Natural killer cell treated with Interleukin-12 subunit alpha and Interleukin-12 subunit beta and Interleukin-15 and Interleukin-18, amount 100 ng/mL, for 72 hours (primary cell): ENCODE data around the gene RCBTB2. TPM values are rescaled to one million over a fixed set of nuclear protein-coding genes. Genes with fewer than 3 reads are reported as not detected.

Experiments used
- ATAC-seq, 2 donors: fragments of 150-1000 bp; cut with Tn5 transposase in 1 of 2; sonication (Bioruptor Pico), chemical (Tn5 transposase) in 1 of 2; 2 replicates each; pipeline ENCODE4 v1.10.0; 2021
- DNase-seq: peaks from one replicate; pipeline ENCODE4 v3.0.0; 2022; ENCODE audit warnings: low spot score
- H3K27ac Mint-ChIP-seq, 2 donors: 1 replicate in 1 of 2; 2 replicates in 1 of 2; pipeline ENCODE4 v1.8.0; 2022; ENCODE audit warnings: mixed read lengths in 2 of 2, mild to moderate bottlenecking in 1 of 2, moderate library complexity in 1 of 2
- H3K27me3 Mint-ChIP-seq, 2 donors: 1 replicate in 1 of 2; 2 replicates in 1 of 2; pipeline ENCODE4 v1.8.0; 2022; ENCODE audit warnings: mixed read lengths in 2 of 2
- H3K36me3 Mint-ChIP-seq: one replicate; pipeline ENCODE4 v1.8.0; 2022; ENCODE audit warnings: mixed read lengths
- H3K4me1 Mint-ChIP-seq, 2 donors: 1 replicate in 1 of 2; 2 replicates in 1 of 2; pipeline ENCODE4 v1.8.0; 2022; ENCODE audit warnings: low read depth in 2 of 2, mixed read lengths in 2 of 2, mild to moderate bottlenecking in 1 of 2
- H3K4me3 Mint-ChIP-seq: one replicate; pipeline ENCODE4 v1.8.0; 2022; ENCODE audit warnings: mixed read lengths
- H3K9me3 Mint-ChIP-seq: 2 replicates; pipeline ENCODE4 v1.8.0; 2022; ENCODE audit warnings: mixed read lengths
- total RNA-seq, 2 donors: library from RNA; stranded (reverse); gene quantifications; one replicate each; pipeline ENCODE4 v1.2.3, GENCODE V29; 2022

Gene RCBTB2
- total RNA-seq, 2 donors from 2014 or later, result 29.8 to 31.2 TPM

DNA sequence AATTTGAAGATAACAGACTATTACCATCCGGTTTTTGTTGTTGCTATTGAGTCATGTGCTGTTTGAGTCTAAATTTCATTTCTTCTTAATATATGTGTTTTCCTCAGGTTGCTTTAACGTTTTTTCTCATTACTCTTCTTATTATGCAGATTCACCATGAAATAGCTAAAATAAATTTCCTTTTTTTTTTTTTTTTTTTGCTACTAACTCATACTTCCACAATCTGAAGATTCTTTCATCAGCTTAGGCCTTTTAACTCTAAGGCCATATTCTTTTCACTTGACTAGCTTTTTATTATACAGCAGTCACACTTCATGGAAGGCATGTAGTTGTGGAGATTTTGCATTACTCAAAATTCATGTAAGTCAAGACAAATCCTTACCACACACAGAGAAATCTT, 23.9 kb upstream of the RCBTB2 start:
- H3K27me3 Mint-ChIP-seq, result no peaks in the 10 kb centered on the region
- peaks cover 16 to 33% of the 10 kb centered on the region in 2 donors for H3K4me1 Mint-ChIP-seq
- H3K36me3 Mint-ChIP-seq, result peaks cover 19% of the 10 kb centered on the region
- H3K4me3 Mint-ChIP-seq, result no peak overlapping the region
- no peak for DNase-seq
- no peak overlapping the region for H3K27ac Mint-ChIP-seq
- H3K9me3 Mint-ChIP-seq, result no peaks in the 10 kb centered on the region
- no peak for ATAC-seq

DNA sequence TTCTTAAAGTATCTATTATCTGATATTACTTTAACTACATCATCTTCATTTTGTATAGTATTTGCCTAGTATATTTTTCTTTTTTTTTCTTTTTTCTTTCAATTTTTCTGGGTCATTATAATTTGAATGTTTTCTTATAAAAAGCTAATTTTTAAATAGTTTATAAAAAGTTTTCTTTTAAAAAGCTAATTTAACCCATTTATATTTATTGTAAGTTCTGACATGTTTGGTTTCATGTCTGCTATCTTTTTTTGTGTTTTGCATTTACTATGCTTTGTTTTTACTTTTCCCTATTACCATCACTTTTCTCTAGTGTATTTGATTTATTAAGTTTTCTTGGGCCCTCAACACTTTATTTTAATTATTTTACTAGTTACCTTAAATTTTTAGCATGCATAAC, 22.6 kb upstream of the RCBTB2 start:
- no peak overlapping the region for H3K4me3 Mint-ChIP-seq
- no peaks in the 10 kb centered on the region for H3K27me3 Mint-ChIP-seq
- no peak for DNase-seq
- ATAC-seq, result no peak
- no peak overlapping the region for H3K27ac Mint-ChIP-seq
- no peaks in the 10 kb centered on the region for H3K9me3 Mint-ChIP-seq
- H3K4me1 Mint-ChIP-seq, result peaks cover 7 to 22% of the 10 kb centered on the region in 2 donors
- peaks cover 19% of the 10 kb centered on the region for H3K36me3 Mint-ChIP-seq

DNA sequence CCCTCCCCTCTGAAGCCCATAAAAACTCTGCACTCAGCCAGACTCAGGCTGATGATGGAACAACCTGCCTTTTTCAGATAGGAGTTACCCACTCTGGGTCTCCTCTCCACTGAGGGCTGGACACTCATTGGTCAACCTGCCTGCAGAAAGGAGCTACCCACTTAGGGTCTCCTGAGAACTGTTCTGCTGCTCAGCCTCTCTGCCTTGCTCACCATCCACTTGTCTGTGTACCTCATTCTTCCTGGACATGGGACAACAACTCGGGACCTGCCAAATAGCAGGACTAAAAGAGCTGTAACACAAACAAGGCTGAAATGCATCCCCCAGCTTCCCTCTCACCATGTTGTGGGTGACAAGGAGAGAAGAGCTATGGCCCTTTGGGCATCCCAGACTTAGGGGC, 18.4 kb upstream of the RCBTB2 start:
- no peak for DNase-seq
- Mint-ChIP-seq H3K27me3 (no peaks in the 10 kb centered on the region), H3K4me3 (no peak overlapping the region), H3K27ac (no peak overlapping the region), H3K4me1 (no peaks in the 10 kb centered on the region), H3K9me3 (no peaks in the 10 kb centered on the region), H3K36me3 (peaks cover 6% of the 10 kb centered on the region)
- no peak for ATAC-seq

DNA sequence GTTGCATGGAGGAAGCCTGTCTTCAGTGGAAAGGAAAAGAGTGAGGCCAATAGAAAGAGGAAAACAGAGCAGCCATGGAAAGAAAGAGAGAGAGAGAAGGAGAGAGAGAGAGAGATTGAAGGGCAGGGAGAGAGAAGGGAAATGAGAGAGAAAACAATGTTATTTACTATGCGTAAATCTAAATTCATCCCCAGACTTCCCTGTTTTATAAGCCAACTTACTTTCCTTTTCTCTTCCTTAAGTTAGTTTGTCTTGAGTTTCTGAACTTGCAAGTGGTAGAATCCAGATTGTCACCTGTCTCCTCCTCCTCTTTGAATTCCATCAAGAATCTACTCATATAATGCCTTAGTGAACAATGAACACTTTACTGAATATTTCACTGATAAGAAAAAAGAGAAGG, 16.8 kb upstream of the RCBTB2 start:
- Mint-ChIP-seq H3K27me3 (no peaks in the 10 kb centered on the region), H3K4me1 (no peaks in the 10 kb centered on the region), H3K36me3 (no peaks in the 10 kb centered on the region), H3K9me3 (no peaks in the 10 kb centered on the region), H3K27ac (no peak overlapping the region), H3K4me3 (no peak overlapping the region)
- ATAC-seq (no peak), DNase-seq (no peak)

DNA sequence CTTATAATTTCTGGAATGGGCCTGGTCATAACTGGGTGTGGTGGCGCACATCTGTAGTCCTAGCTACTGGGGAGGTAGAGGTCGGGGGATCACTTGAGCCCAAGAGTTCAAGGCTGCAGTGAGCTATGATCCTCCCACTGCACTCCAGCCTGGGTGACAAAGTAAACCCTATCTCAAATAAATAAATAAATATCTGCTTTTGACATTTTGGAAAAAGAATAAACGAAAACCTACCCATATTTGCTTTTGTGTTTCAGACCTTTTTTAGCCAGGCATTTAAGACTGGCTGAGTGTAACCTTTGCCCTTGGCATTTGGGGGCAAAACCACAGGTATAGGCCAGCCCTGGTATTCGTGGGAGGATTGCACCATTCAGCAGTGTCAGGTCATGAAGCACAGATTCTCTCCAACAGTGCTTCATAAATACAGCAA, 14.8 kb upstream of the RCBTB2 start:
- no peaks in the 10 kb centered on the region for H3K4me1 Mint-ChIP-seq
- H3K9me3 Mint-ChIP-seq, result no peaks in the 10 kb centered on the region
- no peak for ATAC-seq
- no peak overlapping the region for H3K4me3 Mint-ChIP-seq
- no peak overlapping the region for H3K27ac Mint-ChIP-seq
- H3K27me3 Mint-ChIP-seq, result no peaks in the 10 kb centered on the region
- no peaks in the 10 kb centered on the region for H3K36me3 Mint-ChIP-seq
- no peak for DNase-seq

DNA sequence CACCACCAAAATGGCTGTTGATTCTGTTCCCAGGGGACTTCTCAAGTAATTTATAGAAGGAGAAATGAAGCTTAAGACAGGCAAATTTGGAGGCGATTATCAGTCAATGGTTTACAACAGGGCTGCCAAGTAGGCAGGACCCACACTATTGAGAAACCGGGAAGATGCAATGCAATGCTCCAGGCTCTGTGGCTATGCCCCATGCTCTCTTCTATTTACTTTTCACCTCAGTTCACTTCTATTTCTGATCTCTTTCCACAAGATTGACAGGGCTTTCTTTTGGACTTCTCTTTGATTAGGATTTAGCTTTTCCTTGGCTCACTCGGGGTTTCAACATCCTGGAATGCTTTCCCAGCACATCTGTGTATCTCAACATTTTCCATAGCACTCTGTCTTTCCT, 12.7 kb upstream of the RCBTB2 start:
- Mint-ChIP-seq H3K4me3 (no peak overlapping the region), H3K9me3 (no peaks in the 10 kb centered on the region), H3K36me3 (no peaks in the 10 kb centered on the region), H3K27me3 (no peaks in the 10 kb centered on the region), H3K4me1 (no peaks in the 10 kb centered on the region), H3K27ac (no peak overlapping the region)
- DNase-seq, result no peak
- no peak for ATAC-seq

DNA sequence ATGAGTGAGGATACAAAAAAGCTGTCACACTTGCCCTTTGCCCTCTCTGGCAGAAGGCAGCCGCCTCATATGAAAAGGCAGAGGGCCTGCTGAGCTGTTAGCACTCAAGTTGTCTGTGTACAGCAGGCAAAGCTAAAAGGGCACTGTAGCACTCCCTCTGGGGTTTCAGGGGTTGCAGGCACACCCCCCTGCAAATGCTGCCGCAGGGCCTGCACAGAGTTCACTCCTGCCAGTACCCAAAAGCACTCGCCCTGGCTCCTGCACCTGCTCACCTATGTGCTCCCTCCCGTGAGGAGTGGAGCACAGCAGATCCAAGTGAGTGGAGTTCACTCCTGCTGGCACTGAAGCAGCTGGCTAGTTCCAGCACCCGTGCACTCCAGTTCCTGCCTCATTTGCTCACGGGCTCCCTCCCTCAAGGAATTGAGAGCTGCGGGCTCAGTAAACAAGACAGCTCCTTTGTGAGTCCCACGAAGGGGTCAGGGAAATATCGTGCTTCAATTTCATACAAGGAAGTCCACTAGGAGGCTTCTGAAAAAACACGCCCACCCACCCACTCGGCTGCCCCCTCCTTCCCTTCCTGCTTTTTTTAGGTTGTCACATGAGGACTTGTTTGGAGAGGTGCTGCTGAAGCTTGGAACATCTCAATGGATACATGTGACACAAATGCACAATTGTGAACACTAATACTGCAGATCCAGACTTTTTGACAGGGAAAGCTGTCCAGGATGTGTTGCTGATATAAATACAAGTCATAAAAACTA, 9.9 kb upstream of the RCBTB2 start:
- Mint-ChIP-seq H3K36me3 (peaks cover 9% of the 10 kb centered on the region), H3K9me3 (no peaks in the 10 kb centered on the region), H3K4me1 (no peaks in the 10 kb centered on the region), H3K4me3 (no peak overlapping the region), H3K27me3 (no peaks in the 10 kb centered on the region), H3K27ac (no peak overlapping the region)
- DNase-seq, result no peak
- ATAC-seq, result no peak

DNA sequence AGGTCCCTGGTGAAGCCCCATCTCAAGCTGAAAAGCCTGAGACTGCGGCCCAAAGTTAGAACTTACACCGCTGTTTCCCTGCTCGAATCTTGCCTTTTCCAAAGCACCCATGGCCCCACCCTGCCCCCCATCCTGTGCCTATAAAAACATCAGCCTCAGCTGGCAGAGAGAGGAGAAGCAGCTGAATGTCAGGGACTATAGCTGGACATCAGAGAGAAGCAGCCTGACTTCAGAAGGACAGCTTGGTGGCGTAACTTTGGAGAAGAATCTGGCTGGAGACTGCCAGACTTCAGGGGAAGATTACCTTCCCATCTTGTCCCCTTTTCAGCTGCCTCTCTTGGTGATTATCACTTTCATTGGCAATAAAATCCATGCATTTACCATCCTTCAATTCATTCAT, 9.3 kb upstream of the RCBTB2 start:
- no peaks in the 10 kb centered on the region for H3K27me3 Mint-ChIP-seq
- peaks cover 13% of the 10 kb centered on the region for H3K36me3 Mint-ChIP-seq
- no peak overlapping the region for H3K27ac Mint-ChIP-seq
- H3K4me1 Mint-ChIP-seq, result no peaks in the 10 kb centered on the region
- ATAC-seq, result no peak
- H3K9me3 Mint-ChIP-seq, result no peaks in the 10 kb centered on the region
- H3K4me3 Mint-ChIP-seq, result no peak overlapping the region
- DNase-seq, result no peak

DNA sequence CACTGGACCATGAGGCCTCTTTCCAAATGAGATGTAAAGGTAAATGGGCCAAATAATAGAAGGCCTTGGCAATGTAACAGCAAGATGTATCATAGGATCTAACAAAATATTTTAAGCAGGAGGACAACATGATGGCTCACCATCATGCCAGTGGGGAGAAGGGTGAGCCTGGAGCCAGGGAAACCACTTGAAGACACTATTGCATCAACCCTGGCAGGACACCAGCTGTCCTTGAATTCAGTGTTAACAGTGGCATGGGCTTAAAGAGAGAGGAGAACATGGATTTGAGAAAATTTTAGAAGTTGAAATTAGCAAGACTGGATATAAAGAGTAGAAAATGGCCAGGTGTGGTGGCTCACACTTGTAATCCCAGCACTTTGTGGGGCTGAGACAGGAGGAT, 6.7 kb upstream of the RCBTB2 start:
- Mint-ChIP-seq H3K36me3 (peaks cover 13% of the 10 kb centered on the region), H3K9me3 (peaks cover 4% of the 10 kb centered on the region), H3K4me1 (peaks cover 0 to 7% of the 10 kb centered on the region in 2 donors), H3K4me3 (no peak overlapping the region), H3K27ac (no peak overlapping the region), H3K27me3 (no peaks in the 10 kb centered on the region)
- DNase-seq (no peak), ATAC-seq (no peak)

DNA sequence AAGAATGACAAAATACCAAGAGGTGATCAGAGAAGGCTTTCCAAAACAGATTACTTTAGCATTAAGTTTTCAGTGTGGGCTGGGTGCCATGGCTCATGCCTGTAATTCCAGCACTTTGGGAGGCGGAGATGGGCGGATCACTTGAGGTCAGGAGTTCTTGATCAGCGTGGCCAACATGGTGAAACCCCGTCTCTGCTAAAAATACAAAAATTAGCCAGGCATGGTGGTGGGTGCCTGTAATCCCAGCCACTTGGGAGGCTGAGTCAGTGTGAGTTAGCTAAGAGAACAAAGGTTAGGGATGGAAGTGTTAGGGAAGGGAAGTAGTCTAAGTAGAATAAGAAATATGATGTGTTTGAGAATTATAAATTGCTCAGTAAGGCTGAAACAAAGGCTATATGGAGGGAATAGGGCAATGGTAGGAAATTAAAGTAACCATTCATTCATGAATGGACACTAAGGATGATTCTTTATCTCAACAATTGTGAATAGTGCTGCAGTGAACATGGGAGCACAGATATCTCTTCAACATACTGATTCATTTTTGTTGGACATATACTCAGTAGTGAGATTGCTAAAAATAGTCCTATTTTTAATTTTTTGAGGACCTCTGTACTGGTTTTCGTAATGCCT, 3.9 kb upstream of the RCBTB2 start:
- DNase-seq (no peak), ATAC-seq (no peak)
- Mint-ChIP-seq H3K9me3 (peaks cover 4% of the 10 kb centered on the region), H3K27ac (no peak overlapping the region), H3K4me3 (no peak overlapping the region), H3K4me1 (peaks cover 13 to 15% of the 10 kb centered on the region in 2 donors), H3K27me3 (no peaks in the 10 kb centered on the region), H3K36me3 (peaks cover 13% of the 10 kb centered on the region)

DNA sequence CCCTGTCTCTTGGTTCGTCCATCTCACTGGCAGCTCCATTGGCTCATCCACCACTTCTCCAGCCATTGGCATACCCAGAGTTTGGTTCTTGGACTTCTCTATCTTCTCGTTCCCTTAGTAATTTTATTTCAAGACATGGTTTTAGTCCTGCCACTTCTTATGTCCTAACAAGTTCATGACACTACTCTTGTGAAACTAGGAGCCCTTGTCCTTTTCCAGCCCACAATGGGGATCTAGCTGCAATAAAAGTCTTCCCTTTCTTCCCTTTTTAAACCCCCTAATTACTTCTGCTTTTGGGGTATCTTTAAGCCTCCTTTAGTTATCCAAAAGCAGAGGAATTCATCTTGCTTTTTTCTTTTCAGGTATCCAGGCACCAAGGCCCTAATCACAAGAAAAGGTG, 2.9 kb upstream of the RCBTB2 start:
- no peak for DNase-seq
- Mint-ChIP-seq H3K27me3 (no peaks in the 10 kb centered on the region), H3K9me3 (peaks cover 4% of the 10 kb centered on the region), H3K36me3 (peaks cover 13% of the 10 kb centered on the region), H3K27ac (no peak overlapping the region), H3K4me1 (peaks cover 23 to 24% of the 10 kb centered on the region in 2 donors), H3K4me3 (no peak overlapping the region)
- no peak for ATAC-seq

DNA sequence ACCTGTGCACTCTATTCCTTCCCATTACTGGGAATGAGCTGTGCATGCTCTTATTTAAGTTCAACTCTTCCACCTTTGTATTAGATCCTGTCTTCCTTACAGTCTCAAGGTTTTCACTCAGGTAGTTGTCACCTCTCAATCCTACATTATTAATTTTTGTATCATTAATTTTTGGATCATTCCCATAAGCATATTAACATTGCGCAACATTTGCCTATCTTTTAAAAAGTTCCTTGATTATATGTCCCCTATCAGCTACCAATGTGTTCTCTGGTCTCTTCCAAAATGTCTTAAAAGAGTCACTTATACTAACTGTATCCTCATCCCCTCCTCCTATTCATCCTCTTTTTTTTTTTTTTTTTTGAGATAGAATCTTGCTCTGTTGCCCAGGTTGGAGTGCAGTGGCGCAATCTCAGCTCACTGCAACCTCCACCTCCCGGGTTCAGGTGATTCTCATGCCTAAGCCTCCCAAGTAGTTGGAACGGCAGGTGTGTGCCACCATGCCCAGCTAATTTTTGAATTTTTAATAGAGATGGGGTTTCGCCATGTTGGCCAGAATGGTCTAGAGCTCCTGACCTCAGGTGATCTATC, 2.1 kb upstream of the RCBTB2 start:
- Mint-ChIP-seq H3K27me3 (no peaks in the 10 kb centered on the region), H3K4me1 (peaks cover 26 to 32% of the 10 kb centered on the region in 2 donors), H3K27ac (peak overlapping the region; percentile 21 to 38), H3K36me3 (peaks cover 13% of the 10 kb centered on the region), H3K9me3 (peaks cover 4% of the 10 kb centered on the region), H3K4me3 (peak overlapping the region; percentile 3)
- ATAC-seq (no peak), DNase-seq (no peak)

DNA sequence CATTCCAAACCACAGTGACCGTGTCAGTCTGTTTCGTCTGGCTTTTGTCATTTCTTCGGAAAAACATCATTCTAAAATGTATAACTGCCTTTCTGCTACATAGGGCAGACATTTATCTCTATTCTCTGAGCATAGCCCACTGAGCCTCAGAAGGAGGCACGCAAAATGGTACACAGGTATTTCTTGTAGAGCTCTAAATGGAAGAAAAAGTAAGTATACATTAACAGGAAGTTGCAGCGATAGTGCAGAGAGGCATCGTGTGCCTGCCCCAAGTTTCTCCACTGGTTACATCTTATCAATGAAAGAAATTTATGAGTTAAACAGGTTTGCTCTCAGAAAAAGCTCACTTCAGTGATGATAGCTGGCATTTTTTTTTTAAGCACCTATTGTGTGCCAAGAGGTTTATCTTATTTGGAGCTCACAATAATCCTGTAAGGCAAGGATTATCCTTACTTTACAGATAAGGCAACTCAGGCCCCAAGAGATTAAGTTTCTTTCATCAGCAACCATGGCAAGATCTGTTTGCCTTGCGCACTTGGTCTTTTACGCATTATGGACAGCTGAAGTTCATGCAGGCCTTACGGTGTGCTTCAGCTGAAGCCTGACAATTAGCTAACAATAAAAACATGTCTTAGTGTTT, 1.2 kb upstream of the RCBTB2 start:
- no peak for DNase-seq
- H3K27me3 Mint-ChIP-seq, result no peaks in the 10 kb centered on the region
- H3K9me3 Mint-ChIP-seq, result peaks cover 4% of the 10 kb centered on the region
- peak overlapping the region; percentile 93 to 98 for H3K27ac Mint-ChIP-seq
- peaks cover 8% of the 10 kb centered on the region for H3K36me3 Mint-ChIP-seq
- peaks cover 29 to 39% of the 10 kb centered on the region in 2 donors for H3K4me1 Mint-ChIP-seq
- peak overlapping the region; percentile 89 for H3K4me3 Mint-ChIP-seq
- no peak for ATAC-seq

DNA sequence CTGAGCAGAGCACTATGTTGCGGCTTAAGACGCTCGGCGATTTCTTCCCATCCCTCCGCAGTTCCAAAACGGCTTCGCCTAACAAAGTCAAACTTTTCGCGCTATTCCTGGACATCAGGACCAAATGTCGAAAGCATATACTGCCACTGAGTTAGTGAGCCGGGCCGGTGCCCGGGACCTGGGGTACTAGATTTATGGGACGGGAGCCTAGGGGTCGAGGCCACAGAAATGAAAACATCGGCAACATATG, 699 bp downstream of the RCBTB2 start:
- DNase-seq, result no peak
- peak in 1 of 2 donors; percentile 0 for ATAC-seq
- Mint-ChIP-seq H3K4me3 (peak overlapping the region; percentile 89), H3K27ac (peak overlapping the region; percentile 93 to 98), H3K9me3 (peaks cover 4% of the 10 kb centered on the region), H3K27me3 (no peaks in the 10 kb centered on the region), H3K4me1 (peaks cover 32 to 58% of the 10 kb centered on the region in 2 donors), H3K36me3 (no peaks in the 10 kb centered on the region)
